CD4-positive, alpha-beta T cell treated with Interleukin-17A for 1 hour (primary cell): ENCODE results near the gene ELAC1.
"Not testable (repeated sequence)": the region's sequence is repeated elsewhere in the genome, so short reads cannot be mapped to it uniquely, and the experiment has no call there.

ENCODE experiments used
- DNase-seq: peaks from one replicate; pipeline ENCODE4 v3.0.0-alpha.2; 2020

ELAC1 gene

DNA sequence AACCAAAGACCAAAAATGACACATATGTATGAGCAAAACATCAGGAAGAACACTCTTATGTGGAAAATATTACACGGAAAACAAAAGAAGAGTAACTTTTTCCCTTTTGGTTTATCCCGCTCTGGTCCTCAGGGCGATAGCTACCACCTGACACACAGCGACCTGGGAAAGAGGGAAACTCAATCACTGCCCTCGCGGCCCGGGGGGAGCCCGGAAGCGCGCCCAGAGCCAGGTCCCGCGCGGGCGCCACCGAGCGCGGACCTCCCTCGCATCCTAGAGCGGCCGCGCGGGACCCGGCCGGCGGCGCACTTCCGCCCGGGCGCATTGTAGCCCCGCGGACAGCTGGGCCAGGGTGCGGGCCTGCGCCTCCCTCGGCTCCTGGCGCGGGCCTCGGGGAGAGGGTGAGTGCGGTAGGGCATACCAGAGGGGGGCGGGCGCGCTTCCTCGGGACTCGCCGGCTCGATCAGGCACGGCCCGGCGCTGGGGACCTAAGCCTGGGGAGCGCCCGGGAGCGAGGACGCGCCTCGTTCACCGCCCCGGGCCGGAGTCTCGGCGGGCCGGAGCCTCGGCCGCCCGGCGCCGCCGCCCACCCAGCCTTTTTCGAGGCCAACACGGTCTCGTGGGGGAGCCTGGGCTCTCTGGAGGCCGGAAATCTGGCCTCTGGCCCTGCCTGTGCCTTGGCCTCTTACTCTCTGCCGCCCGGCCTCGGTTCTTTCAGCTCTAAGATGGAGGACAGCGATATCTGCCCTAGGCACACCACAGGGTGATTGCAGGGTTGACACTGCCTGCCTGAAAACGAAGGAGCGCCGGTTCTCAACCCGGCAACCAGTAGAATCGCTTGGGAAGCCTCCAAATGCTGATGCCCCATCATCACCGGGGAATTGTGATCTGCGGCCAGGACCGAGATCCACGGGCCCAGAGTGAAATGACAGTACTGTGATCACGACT, at the start of gene ELAC1:
ELAC1 (plus strand) TSS at position 327 of the 948 bp plus-strand sequence. CDS start 6,365 bp downstream, outside the sequence.
- peak; percentile 73 for DNase-seq

DNA sequence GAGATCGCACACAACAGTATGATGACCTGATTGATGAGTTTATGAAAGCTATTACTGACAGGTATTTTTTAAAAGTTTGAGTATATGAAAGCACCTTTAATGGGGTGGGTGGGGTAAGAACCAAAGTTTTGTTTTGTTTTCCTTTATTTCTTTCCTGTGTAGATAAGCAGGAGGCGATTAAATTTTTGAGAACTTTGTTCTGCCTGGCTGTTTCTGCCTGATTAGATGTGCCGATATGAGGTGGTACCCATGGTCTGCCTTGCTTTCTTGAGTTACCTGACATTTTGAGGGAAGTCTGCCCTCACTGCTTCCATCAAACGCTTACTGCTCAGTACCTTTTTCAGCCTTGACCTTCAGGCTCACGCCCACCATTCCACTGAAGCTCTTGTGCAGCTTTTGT, 49.7 kb upstream of the ELAC1 start:
- no peak for DNase-seq

DNA sequence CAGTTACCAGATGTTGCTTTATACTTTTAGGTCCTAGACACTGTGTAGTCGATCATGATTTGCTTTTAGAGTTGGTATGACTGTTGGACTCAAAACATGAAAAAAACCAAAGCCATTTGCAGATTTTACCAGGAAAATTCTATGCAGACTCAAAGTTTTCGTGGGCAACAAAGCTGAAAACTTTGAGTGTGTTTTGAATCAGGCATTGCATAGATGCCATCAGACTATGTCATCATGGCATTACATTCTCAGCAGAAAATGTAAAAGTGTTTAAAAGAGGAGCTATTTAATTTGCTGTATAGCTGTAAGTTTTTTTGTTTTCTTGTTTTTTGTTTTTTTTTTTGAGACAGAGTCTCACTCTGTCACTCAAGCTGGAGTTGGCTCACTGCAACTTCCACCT, 43.5 kb upstream of the ELAC1 start:
- no peak for DNase-seq

DNA sequence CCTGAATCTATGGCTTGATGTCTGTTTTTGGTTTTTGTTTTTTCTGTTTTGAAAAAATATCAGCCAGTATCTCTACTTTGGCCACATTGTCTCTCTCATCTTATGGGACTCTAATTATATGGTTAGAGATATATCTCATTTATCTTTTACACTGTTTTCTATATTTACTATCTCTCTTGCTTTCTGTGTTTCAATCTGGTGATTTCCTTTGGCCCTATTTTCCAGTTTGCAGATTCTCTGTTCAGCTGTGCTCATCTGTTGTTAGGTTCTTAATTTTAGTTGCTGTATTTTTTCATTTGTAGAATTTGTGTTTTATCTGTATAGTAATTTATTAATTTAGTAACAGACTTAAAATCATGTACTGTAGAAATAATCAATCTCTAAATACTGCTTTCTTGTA, 41.3 kb upstream of the ELAC1 start:
- no peak for DNase-seq

GRCh38 chr18:50928551-50928950, 39.3 kb upstream of the ELAC1 start:
- no peak for DNase-seq

- DNase-seq, result no peak
Observed at GRCh38 chr18:50933684-50934083, 34.2 kb upstream of the ELAC1 start.

- no peak for DNase-seq
Observed at GRCh38 chr18:50934545-50935211, 33.2 kb upstream of the ELAC1 start.

DNA sequence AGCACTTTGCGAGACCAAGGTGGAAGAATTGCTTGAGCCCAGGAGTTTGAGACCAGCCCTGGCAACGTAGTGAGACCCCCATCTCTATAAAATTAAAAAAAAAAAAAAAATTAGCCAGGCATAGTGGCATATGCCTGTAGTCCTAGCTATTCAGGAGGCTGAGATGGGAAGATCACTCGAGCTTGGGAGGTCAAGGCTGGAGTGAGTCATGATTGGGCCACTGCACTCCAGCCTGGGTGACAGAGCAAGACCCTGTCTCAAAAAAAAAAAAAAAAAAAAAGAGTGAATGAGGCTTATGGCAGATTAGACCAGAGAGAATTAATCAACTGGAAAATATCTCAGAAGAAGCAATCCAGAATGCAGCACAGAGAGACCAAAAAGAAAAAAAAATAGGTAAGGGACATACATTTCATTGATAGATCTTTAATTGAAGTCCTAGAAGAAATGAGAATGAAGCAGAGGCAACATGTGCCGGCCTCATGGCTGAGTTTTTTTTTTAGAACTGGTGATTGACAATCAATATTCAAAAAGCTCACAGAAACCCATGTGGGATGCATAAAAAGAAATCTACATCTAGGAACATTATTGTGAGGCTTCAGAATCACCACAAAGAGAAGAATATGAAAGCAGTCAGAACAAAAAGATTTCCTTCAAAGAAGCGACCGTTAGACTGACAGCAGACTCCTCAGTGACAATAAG, 32.2 kb upstream of the ELAC1 start:
- no peak for DNase-seq

GRCh38 chr18:50937183-50937582, 30.7 kb upstream of the ELAC1 start:
- DNase-seq, result no peak

DNA sequence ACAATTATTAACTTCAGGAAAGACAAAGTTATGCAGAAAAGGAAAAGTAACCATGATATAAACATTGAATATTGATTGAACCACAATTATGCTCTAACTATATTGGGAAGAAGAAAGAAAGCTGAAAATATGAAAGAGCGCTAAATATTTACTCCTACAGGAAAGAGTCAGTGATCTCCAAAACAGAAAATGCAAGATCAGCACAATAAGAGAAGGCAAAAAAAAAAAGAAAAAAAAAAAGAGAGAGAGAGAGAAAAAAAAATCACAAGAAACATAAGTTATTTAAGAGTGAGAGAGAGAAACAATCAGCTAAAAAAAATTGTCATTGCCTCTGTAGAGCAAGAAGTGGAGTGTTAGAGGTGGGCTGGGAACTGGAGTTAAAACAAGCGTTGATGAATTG, 28.9 kb upstream of the ELAC1 start:
- no peak for DNase-seq

DNA sequence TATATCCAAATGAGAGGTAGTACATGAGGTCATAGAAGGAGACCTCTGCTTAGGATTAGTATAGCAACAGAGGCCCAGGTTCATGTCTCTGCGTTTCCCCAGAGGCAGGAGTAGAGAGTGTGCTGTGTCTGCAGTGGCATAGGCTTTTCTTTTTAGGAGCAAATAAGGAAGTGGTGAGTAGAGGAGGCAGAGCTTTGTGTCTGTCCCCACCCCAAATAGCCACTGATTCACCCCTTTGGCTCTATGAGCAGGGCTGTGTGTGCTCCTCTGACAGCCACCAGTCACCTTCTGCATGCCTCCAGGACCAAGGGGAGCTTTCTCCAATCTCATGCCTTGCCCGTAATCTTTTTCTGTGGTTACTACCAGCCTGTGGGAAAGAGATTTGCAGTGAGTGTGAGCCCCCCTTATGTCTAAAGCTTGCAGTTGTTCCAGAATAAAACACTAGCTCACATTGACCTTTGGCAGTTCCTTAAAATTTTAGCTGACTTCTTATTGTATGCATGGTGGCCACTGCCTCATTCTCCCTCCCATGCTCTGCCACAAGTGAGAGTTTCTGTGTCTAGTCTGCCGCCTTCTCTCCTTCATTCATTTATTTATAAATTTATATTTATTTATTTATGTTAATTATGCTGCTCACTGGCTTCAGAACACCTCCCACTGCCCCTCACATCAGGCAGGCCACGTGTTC, 23.5 kb upstream of the ELAC1 start:
- no peak for DNase-seq

- DNase-seq, result not testable (repeated sequence)
Observed at GRCh38 chr18:50945918-50946317, 21.9 kb upstream of the ELAC1 start.

DNA sequence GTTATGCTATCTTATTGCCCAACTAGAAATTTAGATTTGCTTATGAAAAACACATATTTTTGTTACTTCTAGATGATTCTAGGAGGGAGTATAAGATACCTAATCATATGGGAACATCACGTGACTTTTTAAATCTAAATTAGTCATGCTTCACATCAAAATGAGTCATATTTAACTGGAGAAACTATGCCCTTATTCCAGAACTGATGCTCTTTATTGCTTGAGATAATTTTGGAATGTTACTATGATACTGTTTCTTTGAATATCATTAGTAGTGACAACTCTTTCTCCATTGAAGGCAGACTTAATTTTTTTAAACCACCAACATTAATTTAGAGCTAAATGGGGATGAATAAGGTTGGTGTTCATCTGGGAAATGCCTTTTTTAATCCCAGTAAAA, 19.9 kb upstream of the ELAC1 start:
- DNase-seq, result no peak

DNA sequence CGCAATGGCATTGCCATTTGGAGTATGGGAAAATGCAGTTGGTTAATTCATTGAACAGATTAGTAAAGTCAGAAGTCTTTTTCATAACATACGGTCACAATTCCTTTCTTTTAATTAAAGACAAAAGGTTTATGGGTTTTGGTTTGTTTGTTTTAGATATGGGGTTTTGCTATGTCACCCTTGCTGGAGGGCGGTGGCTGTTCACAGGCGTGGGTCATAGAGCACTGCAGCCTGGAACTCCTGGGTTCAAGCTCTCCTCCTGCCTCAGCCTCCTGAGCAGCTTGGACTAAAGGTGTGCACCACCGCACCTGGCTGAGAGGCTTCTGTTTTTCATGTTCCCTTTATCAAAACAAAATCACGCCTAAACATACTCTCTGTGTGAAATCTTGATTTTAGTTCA, 18.7 kb upstream of the ELAC1 start:
- no peak for DNase-seq

- DNase-seq, result no peak
Observed at GRCh38 chr18:50950626-50951025, 17.2 kb upstream of the ELAC1 start.

DNA sequence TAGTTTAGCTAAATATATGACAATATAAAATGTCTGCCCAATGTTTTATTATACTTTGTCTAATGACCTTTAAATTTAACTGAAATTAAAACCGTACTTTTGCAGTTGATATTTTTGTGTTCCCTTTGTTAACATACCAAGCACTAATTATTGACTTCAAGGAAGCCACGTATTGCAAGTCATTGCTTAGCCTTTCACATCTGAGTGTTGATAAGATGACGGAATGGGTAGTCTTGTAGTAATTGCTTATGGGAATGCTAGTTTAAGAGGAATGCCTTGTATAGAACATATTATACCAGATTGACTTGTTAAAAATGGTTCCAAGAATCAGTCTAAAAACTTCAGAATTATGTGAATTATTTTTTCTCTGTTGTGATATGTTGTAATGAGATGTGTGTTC, 14.0 kb upstream of the ELAC1 start:
- DNase-seq, result no peak

- no peak for DNase-seq
Observed at GRCh38 chr18:50955253-50955652, 12.6 kb upstream of the ELAC1 start.

DNA sequence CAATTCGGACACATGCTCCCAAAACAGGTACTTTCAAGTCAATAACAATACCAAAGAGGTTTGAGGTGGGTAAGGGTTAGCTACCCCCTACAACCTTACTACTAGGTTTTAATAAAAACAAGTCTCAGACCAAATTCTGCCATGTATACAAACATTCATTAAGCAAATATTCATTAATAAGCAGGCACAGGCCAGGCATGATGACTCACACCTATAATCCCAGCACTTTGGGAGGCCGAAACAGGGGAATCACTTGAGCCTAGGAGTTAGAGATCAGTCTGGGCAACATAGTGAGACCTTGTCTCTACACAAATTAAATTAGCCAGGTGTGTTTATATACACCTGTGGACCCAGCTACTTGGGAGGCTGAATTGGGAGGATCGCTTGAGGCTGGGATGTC, 11.7 kb upstream of the ELAC1 start:
- no peak for DNase-seq

DNA sequence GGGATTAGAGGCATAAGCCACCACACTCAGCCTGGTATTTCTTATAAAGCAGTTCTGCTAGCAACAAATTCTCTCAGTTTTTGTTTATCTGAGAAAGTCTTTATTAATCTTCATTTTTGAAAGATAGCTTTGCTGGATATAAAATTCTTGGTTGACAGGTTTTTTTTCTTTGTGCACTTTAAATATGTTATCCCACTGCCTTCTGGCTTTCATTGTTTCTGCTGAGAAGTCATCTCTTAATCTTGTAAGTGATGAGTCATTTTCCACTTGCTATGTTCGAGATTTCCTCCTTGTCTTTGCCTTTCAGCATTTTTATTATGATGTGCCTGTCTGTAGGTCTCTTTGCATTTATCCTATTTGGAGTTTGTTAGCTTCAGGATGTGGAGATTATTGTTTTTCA, 5.9 kb upstream of the ELAC1 start:
- no peak for DNase-seq

DNA sequence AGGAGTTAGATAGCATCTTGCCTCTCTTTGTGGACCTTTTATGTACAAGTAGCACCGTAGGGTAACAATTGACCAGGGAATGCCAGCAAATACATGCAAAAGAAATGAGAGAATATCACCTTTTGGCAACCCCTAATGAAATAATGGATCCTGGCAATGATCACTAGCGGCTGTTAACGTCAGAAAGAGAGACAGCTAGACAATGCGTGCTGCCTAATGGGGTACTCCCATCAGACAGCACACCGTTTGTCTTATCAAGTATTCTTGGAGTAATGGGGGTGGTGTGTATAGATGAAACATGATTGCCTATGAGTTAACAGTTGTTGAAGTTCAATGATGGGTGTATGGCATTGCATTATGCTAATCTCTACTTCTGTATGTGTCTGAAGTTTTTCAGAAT, 1.6 kb downstream of the ELAC1 start:
- DNase-seq, result no peak

DNA sequence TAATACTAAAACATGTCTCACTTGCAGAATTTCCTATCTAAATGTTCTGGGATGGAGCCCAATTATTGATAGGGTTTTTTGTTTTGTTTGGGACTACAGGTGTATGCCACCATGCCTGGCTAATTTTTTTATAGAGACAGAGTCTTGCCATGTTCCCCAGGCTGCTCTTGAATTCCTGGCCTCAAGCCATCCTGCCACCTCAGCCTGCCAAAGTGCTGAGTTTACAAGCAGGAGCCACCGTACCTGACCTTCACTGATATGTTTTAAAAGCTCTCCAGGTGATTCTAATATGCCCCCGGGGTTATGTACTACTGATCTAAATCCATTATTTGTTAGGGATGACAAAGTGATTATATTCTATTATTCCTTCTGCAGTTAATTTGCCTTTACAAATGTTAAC, 2.2 kb downstream of the ELAC1 start:
- no peak for DNase-seq

GRCh38 chr18:50972404-50972803, 4.6 kb downstream of the ELAC1 start:
- DNase-seq, result not testable (repeated sequence)
